ENCODE results near the gene SMAD5.

Gene SMAD5

DNA sequence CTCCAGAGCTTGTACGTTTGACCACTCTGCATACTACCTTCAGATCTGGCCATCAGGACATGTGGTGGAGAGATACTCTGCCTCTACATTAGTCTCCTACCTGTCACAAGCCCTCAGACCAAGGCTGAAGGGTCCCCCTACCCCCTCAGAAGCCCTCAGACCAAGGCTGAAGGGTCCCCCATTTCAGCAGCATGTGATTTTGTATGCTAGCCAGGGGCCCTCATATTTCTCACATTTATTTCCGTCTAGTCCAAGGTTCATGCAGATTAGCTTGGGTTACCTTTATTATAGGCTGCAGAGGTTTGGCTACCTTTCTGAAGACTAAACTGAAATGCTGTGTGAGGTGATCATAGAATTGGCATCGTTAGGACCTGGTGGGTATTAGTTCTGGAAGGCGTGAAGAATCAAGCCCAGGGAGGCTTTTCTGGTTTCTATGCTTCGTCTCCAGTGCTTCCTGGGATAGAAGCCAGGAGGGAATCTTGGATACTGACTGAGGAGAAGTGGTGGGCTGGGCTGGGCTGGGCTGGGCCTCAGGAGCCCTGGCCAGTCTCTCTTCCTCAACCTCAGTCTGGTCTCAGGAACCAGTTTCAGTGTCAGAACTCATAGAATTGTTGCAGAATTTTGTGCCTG is 57.6 kb downstream of the SMAD5 start:
- no peak overlapping the region for H3K4me3 Mint-ChIP-seq
- intact Hi-C loops (cut with micrococcal nuclease) = no loop called here
- peaks cover 10% of the 10 kb centered on the region for H3K4me1 Mint-ChIP-seq (ENCODE audit: low read depth)
- peaks cover 60% of the 10 kb centered on the region for H3K27me3 Mint-ChIP-seq
- H3K9me3 Mint-ChIP-seq = no peaks in the 10 kb centered on the region
- peaks cover 28% of the 10 kb centered on the region for H3K36me3 Mint-ChIP-seq (ENCODE audit: low read depth)
- no peak overlapping the region for H3K27ac Mint-ChIP-seq

DNA sequence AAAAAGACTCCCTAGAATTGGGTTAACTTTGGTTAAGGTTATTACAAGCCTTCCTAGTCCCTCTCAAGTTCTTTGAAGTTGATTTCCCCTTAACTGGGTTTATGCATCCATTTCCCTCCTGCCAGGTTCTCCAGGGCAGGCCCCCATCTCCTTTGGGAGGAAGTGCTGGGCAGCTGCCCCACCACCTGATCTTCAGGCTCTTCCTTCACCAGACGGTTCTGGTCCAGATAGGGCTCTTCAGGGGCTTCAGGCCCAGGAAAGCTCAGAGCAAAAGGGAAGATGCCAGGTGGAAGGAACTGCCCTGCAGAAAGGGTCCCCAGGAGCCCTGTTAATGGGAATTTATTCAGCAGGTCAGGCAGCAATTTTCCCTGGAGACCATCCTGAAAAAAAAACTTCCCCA is 58.3 kb downstream of the SMAD5 start:
- Mint-ChIP-seq H3K9me3 (no peaks in the 10 kb centered on the region), H3K27ac (no peak overlapping the region), H3K4me3 (no peak overlapping the region), H3K36me3 (ENCODE audit: low read depth) (peaks cover 28% of the 10 kb centered on the region), H3K4me1 (ENCODE audit: low read depth) (peaks cover 10% of the 10 kb centered on the region), H3K27me3 (peaks cover 66% of the 10 kb centered on the region)
- intact Hi-C loops (cut with micrococcal nuclease) = no loop called here

DNA sequence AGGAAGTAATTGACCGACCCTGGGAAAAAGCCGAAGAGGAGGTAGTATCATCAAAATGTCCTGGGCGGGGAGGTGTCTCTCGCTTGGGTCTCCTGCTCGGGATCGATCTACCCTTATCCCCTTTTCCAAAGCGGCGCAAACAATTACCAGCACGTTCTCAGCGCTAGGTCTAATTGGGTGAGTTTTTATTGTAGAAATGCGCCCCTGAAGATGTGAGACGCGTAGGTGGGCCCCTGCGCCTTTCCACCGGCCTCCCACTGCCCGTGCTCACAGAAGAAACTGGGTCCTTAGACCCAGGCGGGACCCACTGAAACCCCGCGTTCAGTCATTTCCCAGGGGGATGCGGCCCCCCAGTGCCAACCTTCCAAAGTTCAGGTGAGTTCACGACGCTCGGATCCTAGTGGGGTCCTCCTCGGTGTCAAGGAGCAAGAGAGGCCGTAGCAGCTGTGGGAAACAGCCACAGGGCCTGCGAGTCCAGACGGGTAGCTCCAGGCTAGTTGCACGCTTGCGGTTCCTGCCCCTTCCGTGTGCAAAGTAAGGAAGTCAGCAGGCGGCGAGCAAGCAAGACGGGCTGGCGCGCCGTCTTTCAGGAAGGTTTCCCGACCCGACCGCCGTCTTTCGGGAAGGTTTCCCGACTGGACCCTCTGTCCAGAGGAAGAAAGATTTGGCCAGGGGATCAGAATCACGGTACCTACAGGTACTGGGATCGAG is 58.8 kb downstream of the SMAD5 start:
- no peaks in the 10 kb centered on the region for H3K9me3 Mint-ChIP-seq
- H3K27me3 Mint-ChIP-seq = peaks cover 71% of the 10 kb centered on the region
- H3K36me3 Mint-ChIP-seq (ENCODE audit: low read depth) = peaks cover 26% of the 10 kb centered on the region
- peaks cover 10% of the 10 kb centered on the region for H3K4me1 Mint-ChIP-seq (ENCODE audit: low read depth)
- no peak overlapping the region for H3K27ac Mint-ChIP-seq
- H3K4me3 Mint-ChIP-seq = peak overlapping the region; percentile 30
- intact Hi-C loops (cut with micrococcal nuclease) = no loop called here

DNA sequence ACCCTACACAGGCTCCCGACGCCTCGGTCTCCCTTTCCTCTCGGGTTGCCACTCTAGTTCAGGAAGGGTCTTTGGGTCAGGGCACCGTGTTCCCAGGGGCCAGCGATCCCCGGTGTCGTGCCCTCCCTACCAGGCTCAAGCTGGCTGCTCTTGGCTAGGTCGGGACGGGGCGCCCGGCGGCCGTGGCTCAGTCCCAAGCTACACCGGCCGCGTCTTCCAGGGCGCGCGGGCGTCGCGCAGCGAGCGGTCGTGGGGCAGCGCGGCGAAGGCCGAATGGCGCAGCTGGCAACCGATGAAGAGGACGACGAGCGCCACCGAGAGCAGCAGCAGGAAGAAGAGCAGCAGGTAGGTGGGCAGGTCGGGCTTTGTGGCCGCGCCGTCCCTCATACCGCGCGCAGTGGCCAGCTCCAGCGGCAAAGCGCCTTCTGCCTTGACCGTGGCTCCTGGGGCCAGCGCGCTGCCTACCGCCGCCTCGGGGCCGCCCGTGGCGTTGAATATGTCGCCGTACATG is 59.4 kb downstream of the SMAD5 start:
- Mint-ChIP-seq H3K4me3 (peak overlapping the region; percentile 30), H3K36me3 (ENCODE audit: low read depth) (peaks cover 21% of the 10 kb centered on the region), H3K27ac (no peak overlapping the region), H3K9me3 (no peaks in the 10 kb centered on the region), H3K27me3 (peaks cover 77% of the 10 kb centered on the region), H3K4me1 (ENCODE audit: low read depth) (peaks cover 10% of the 10 kb centered on the region)
- intact Hi-C loops (cut with micrococcal nuclease) = no loop called here

DNA sequence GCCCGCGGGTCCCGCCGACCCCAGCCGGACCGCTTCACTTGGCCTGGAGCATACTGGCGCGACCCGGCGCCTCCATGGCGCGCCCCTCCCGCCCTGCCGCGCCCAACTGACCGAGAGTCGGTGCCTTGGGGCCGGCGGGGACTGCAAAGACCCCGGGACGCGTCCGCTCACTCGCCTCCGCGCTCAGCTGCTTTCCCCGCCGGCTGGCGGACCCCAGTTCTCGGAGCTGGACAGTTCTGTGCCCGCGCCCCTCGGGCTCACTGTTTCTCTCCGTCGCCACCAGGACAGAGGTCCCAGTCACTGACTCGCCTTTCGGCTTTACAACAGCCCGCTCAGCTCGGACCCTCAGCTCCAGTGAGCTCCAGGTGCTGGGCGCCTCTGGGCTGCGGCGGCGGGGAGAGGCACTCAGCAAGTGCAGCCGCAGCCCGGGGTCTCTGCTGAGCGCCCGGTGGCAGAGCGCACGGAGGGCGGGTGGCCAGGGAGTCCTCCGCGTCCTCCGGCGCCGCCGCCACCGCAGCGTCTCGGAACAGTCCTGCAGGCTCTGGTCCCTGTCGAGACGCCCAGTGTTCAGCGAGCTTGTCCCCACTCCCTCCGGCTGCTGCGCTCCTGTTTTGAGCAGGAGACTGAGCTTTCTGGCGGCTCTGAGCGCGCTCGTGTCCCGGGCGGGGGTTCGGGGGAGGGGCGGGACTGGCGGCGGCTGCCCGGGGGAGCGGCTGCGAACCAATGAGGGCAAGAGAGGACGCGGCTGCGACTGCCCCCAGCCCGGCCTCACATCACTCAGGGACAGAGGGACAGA is 60.1 kb downstream of the SMAD5 start, which contains the start of gene SMIM32:
Gene SMIM32 (minus strand): TSS at position 637 of the 796 bp plus-strand sequence. CDS start 638 bp downstream, outside the sequence.
- H3K4me1 Mint-ChIP-seq (ENCODE audit: low read depth) = peaks cover 10% of the 10 kb centered on the region
- no peaks in the 10 kb centered on the region for H3K9me3 Mint-ChIP-seq
- intact Hi-C loops (cut with micrococcal nuclease) = no loop called here
- H3K27ac Mint-ChIP-seq = no peak within 1 kb of the TSS
- H3K27me3 Mint-ChIP-seq = peaks cover 81% of the 10 kb centered on the region
- H3K36me3 Mint-ChIP-seq (ENCODE audit: low read depth) = peaks cover 15% of the 10 kb centered on the region
- peak within 1 kb of the TSS; percentile 30 for H3K4me3 Mint-ChIP-seq

DNA sequence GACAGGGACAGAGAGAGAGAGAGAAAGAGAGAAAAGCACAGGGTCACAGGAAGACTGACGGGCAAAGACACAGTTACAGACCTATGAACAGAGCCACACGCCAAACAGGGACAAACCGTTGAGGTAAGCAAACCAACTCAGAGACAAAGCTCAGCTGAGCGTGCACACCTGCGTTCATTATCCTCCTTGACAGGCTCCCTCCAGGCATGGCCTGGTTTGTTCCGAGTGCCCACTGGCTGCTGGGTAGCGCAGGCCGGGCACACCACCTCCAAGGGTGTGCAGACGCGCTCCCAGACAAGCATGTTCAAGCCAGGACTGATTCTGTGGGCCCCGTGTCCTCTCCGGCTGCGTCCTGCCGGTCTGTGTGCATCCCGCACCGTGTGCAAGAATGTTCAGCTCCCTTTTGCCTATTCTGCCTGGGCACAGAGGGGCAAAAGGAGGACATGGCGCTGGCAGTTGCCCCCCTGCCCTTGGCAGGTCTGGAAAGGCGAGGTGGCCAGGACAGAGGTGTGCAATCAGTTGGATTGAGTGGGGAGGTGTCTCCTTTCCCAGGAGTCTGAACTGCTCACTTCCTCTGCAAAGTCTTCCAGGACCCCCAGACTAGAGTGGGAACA is 60.8 kb downstream of the SMAD5 start:
- intact Hi-C loops (cut with micrococcal nuclease) = no loop called here
- H3K4me1 Mint-ChIP-seq (ENCODE audit: low read depth) = peaks cover 10% of the 10 kb centered on the region
- H3K27me3 Mint-ChIP-seq = peaks cover 83% of the 10 kb centered on the region
- H3K9me3 Mint-ChIP-seq = no peaks in the 10 kb centered on the region
- H3K4me3 Mint-ChIP-seq = no peak overlapping the region
- no peak overlapping the region for H3K27ac Mint-ChIP-seq
- peaks cover 8% of the 10 kb centered on the region for H3K36me3 Mint-ChIP-seq (ENCODE audit: low read depth)

GRCh38 chr5:136194576-136194975 is 61.9 kb downstream of the SMAD5 start:
- Mint-ChIP-seq H3K36me3 (ENCODE audit: low read depth) (no peaks in the 10 kb centered on the region), H3K4me3 (no peak overlapping the region), H3K27me3 (peaks cover 82% of the 10 kb centered on the region), H3K9me3 (no peaks in the 10 kb centered on the region), H3K4me1 (ENCODE audit: low read depth) (peaks cover 10% of the 10 kb centered on the region), H3K27ac (no peak overlapping the region)
- intact Hi-C loops (cut with micrococcal nuclease) = no loop called here

DNA sequence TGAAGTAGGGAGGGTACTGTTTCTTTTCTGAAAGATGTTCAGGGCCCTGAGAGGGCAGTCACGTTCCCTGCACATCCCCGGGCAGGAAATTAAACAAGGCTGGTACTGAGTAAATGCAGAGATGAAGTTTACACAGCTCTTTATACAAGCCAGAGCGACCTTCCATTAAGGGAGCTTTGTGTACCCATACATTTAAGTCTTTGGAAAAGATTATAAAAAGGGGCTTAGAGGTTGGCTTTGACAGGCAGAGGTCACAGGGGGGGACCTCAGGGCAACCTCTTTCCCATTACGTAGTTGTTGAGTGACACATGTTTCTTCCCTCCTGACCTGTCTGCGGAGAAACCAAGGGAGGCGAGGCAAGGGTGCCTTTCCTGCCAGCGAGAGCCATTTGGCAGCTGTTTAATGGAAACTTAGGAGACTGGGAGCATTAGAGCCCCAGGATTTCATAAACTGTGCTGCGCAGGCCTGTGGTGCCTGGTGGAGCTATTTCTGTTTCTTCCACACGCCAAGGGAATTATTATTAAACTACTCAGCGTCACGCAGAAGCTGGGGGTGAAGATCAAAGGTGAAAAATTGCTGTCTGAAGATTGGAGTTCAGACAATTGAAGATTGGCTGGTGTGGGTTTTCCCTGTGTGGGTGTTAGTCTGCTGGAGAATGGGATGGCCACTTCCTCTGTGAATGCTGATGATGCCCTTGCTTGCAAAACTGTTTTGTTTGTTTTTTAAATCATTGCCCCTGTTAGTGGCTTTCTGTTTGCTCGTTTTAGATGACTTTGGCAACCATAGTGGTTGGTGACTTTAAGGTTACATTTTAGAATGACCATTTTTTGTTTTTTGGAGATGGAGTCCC is 63.6 kb downstream of the SMAD5 start:
- Mint-ChIP-seq H3K27me3 (peaks cover 82% of the 10 kb centered on the region), H3K36me3 (ENCODE audit: low read depth) (no peaks in the 10 kb centered on the region), H3K4me3 (no peak overlapping the region), H3K4me1 (ENCODE audit: low read depth) (peaks cover 10% of the 10 kb centered on the region), H3K27ac (no peak overlapping the region), H3K9me3 (no peaks in the 10 kb centered on the region)
- intact Hi-C loops (cut with micrococcal nuclease) = no loop called here

- no peaks in the 10 kb centered on the region for H3K4me1 Mint-ChIP-seq (ENCODE audit: low read depth)
- intact Hi-C loops (cut with micrococcal nuclease) = no loop called here
- H3K36me3 Mint-ChIP-seq (ENCODE audit: low read depth) = no peaks in the 10 kb centered on the region
- H3K9me3 Mint-ChIP-seq = no peaks in the 10 kb centered on the region
- no peak overlapping the region for H3K4me3 Mint-ChIP-seq
- no peak overlapping the region for H3K27ac Mint-ChIP-seq
- H3K27me3 Mint-ChIP-seq = peaks cover 81% of the 10 kb centered on the region
These were observed 65.0 kb downstream of the SMAD5 start for GRCh38 chr5:136197462-136198142.

DNA sequence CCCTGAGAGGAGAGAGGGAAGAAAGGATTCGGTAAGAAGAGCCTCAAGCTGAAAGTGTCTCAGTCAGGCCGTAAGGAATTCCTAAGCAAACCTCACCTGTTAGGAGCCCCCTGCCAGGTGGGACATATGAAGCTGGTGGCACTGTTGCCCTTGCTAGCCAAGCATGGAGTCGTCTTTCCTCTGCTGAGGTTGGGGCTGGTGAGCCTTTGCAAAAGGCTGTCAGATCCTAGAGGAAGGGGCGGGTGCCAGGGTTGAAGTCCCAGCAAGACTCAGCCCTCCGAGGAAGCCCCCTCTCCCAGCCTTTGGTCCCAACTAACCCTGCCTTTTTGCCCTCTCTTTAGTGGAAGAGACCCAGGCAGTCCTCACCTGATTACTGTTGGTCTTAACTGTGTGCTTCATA is 65.8 kb downstream of the SMAD5 start:
- Mint-ChIP-seq H3K27ac (no peak overlapping the region), H3K36me3 (ENCODE audit: low read depth) (no peaks in the 10 kb centered on the region), H3K27me3 (peaks cover 82% of the 10 kb centered on the region), H3K4me3 (no peak overlapping the region), H3K4me1 (ENCODE audit: low read depth) (no peaks in the 10 kb centered on the region), H3K9me3 (no peaks in the 10 kb centered on the region)
- intact Hi-C loops (cut with micrococcal nuclease) = no loop called here

- H3K27ac Mint-ChIP-seq = no peak overlapping the region
- H3K36me3 Mint-ChIP-seq (ENCODE audit: low read depth) = no peaks in the 10 kb centered on the region
- no peaks in the 10 kb centered on the region for H3K4me1 Mint-ChIP-seq (ENCODE audit: low read depth)
- peaks cover 78% of the 10 kb centered on the region for H3K27me3 Mint-ChIP-seq
- no peaks in the 10 kb centered on the region for H3K9me3 Mint-ChIP-seq
- H3K4me3 Mint-ChIP-seq = no peak overlapping the region
- intact Hi-C loops (cut with micrococcal nuclease) = no loop called here
These were observed 66.8 kb downstream of the SMAD5 start for GRCh38 chr5:136199408-136199807.

DNA sequence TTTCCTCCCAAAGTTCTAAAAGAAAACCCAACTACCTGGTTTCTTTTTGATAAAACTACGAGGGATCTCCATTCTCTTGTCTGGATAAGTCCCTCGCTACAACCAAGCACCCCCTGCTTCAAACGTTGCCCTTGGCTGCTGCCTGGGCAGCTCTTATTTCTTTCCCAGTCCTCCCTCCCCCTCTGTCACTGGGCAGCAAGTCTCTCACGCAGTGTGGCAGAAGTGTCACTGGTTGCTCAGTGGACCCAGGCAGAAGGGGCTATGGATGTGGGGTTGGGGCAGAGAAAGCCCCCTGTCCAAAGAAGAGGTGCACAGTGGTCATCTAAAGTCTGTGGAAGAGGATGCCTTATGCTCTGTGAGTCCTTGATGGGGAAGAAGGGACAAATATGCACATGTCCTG is 67.5 kb downstream of the SMAD5 start:
- H3K27me3 Mint-ChIP-seq = peaks cover 71% of the 10 kb centered on the region
- no peaks in the 10 kb centered on the region for H3K9me3 Mint-ChIP-seq
- H3K4me1 Mint-ChIP-seq (ENCODE audit: low read depth) = no peaks in the 10 kb centered on the region
- no peak overlapping the region for H3K27ac Mint-ChIP-seq
- H3K36me3 Mint-ChIP-seq (ENCODE audit: low read depth) = no peaks in the 10 kb centered on the region
- intact Hi-C loops (cut with micrococcal nuclease) = no loop called here
- no peak overlapping the region for H3K4me3 Mint-ChIP-seq

DNA sequence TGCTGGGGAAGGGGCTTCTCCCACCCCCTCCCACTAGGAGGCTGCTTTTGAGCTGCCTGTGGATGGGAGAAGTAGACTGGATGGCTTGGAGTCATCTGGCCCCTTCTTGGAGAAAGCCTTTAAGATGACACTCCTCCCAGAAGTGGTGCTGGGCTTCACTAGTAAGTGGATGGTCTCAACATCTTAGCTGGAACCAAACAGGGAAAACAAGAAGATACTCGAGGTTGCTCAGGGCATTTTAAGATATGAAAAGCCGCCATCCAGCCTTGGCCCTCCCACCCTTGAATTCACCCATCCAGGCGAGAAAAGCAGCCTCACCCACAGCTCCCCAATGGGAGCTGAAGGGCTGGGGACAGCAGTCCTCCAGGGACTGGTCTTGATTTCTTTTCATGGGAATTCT is 68.1 kb downstream of the SMAD5 start:
- intact Hi-C loops (cut with micrococcal nuclease) = no loop called here
- Mint-ChIP-seq H3K36me3 (ENCODE audit: low read depth) (no peaks in the 10 kb centered on the region), H3K4me3 (no peak overlapping the region), H3K27ac (no peak overlapping the region), H3K9me3 (no peaks in the 10 kb centered on the region), H3K4me1 (ENCODE audit: low read depth) (no peaks in the 10 kb centered on the region), H3K27me3 (peaks cover 66% of the 10 kb centered on the region)
